GM12875 (cell line): ENCODE measurements around the gene TNNI2.

ENCODE experiments used
- H3K4me3 ChIP-seq: one replicate; pipeline ENCODE4 v1.5.1; 2011; ENCODE audit warnings: low read depth, low read length, control low read depth
- CTCF ChIP-seq: IDR thresholded peaks from 2 replicates; pipeline ENCODE4 v1.5.1; 2011; ENCODE audit warnings: low read depth, mild to moderate bottlenecking, control low read depth, inconsistent platforms, low read length, moderate library complexity, borderline replicate concordance; ENCODE audit not compliant: insufficient read depth

Gene TNNI2

GRCh38 chr11:1831338-1832210 lies 7.2 kb upstream of the TNNI2 start:
- no peak overlapping the region for H3K4me3 ChIP-seq
- no peak for TF ChIP-seq CTCF

- no peak overlapping the region for H3K4me3 ChIP-seq
- peak; percentile 96 for TF ChIP-seq CTCF
Observed at GRCh38 chr11:1832211-1832919, 6.4 kb upstream of the TNNI2 start.

- H3K4me3 ChIP-seq: no peak overlapping the region
- TF ChIP-seq CTCF: no peak
Observed at GRCh38 chr11:1832920-1833295, 5.9 kb upstream of the TNNI2 start.

- TF ChIP-seq CTCF: no peak
- no peak overlapping the region for H3K4me3 ChIP-seq
Observed at GRCh38 chr11:1834062-1834610, 4.6 kb upstream of the TNNI2 start.

- H3K4me3 ChIP-seq: no peak within 1 kb of the TSS
- TF ChIP-seq CTCF: no peak
Observed at GRCh38 chr11:1834779-1835670, 3.8 kb upstream of the TNNI2 start, which contains the start of gene SYT8. SYT8 (plus strand) TSS chr11:1834990; CDS start chr11:1835106, 116 bp downstream.

GRCh38 chr11:1835671-1836010 lies 3.1 kb upstream of the TNNI2 start:
- no peak for TF ChIP-seq CTCF
- H3K4me3 ChIP-seq: no peak overlapping the region
